ENCODE data around the gene RPS6KA3.
"Not testable (repeated sequence)": the region's sequence is repeated elsewhere in the genome, so short reads cannot be mapped to it uniquely, and the experiment has no call there.

The RPS6KA3 gene

DNA sequence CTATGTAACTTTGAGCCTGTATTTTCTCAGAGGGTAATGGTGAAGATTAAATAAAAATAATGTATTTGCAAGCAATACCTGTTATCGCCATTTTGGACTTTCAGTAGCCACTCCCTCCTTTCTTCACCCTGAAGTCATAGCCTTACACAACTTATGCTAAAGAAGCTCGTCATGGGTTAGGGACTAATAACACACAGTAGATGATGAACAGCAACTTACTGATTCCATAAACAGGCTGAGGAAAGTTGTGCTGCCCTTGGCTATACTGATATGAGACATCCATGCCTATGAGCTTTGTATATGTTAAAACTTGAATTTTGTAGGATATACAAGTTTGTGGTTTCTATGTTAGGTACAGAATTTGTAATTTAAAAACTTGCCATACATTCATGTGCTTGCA is 93.4 kb downstream of the RPS6KA3 start:
- no peaks in the 10 kb centered on the region for H3K9me3 Mint-ChIP-seq
- no peaks in the 10 kb centered on the region for H3K27me3 Mint-ChIP-seq
- no peak overlapping the region for H3K27ac Mint-ChIP-seq
- DNase-seq: no peak
- peaks cover 55% of the 10 kb centered on the region for H3K36me3 Mint-ChIP-seq (ENCODE audit: low read depth)
- no peak overlapping the region for H3K4me3 Mint-ChIP-seq
- H3K4me1 Mint-ChIP-seq (ENCODE audit: low read depth): no peaks in the 10 kb centered on the region

DNA sequence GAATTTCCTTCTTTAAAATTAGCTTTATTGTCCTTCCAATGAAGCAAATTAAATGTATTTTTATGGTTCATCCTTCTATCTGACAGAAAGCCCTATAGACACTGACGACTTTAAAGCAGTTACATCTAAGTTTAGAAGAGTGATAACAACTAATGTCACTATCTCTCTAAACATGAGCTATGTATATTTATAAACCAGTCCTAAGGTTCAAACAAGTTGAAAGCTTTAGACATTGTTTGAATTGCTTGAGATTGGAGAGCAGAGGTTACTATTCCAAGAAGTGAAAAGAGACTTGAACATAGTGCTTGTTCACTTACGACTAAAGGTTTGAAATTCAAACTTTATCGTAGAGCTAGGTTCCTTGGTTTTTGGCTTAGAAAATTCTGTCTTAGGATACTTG is 94.8 kb downstream of the RPS6KA3 start:
- no peak overlapping the region for H3K27ac Mint-ChIP-seq

DNA sequence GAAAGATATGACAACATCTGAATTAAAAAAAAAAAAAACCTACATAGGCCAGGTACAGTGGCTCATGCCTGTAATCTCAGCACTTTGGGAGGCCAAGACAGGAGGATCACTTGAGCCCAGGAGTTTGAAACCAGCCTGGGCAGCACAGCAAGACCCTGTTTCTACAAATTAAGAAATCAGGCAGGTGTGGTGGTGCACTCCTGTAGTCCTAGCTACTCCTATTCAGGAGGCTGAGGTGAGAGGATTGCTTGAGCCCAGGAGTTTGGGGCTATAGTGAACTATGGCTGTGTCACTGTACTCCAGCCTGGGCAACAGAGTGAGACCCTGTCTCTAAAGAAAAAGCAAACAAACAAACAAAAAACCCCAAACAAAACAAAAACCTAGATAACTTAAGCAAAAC is 104.2 kb downstream of the RPS6KA3 start:
- Mint-ChIP-seq H3K36me3 (ENCODE audit: low read depth) (peaks cover 55% of the 10 kb centered on the region), H3K27ac (peak overlapping the region; percentile 62)
- not testable (repeated sequence) for DNase-seq; H3K9me3 Mint-ChIP-seq; H3K4me3 Mint-ChIP-seq; H3K27me3 Mint-ChIP-seq; H3K4me1 Mint-ChIP-seq (ENCODE audit: low read depth)

More for the DNA sequence above, 94.8 kb downstream of the RPS6KA3 start:
- DNase-seq: no peak
- Mint-ChIP-seq H3K36me3 (ENCODE audit: low read depth) (peaks cover 58% of the 10 kb centered on the region), H3K4me1 (ENCODE audit: low read depth) (no peaks in the 10 kb centered on the region), H3K4me3 (no peak overlapping the region), H3K27me3 (peaks cover 2% of the 10 kb centered on the region), H3K9me3 (no peaks in the 10 kb centered on the region)

DNA sequence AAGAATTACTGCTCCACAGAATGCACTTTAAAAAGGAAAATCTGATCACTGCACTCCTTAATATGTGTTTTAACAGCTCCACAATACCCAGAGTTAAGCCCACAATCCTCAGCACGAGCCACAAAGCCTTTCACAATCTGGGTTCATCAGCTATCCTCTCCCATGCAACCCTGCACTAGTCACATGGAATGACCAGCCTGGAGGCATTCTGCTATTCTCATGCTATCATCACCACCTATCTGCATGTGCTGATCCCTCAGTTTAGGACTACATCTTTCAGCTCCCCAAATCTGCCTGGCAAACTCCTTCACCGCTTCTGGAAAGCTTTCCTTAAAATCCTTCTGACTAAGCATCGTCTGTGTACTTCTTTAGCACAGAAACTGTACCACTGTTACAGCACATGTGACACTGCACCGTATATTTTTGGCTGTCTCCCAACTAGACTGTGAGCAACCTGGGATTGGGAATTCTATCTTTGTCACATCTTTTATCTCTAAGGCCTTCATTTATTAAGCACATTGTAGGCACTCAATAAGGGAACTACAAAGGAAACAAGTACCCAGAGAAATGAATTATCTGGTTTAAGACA is 106.8 kb downstream of the RPS6KA3 start:
- H3K27ac Mint-ChIP-seq: peak overlapping the region; percentile 2
- H3K4me1 Mint-ChIP-seq (ENCODE audit: low read depth): no peaks in the 10 kb centered on the region
- H3K9me3 Mint-ChIP-seq: no peaks in the 10 kb centered on the region
- H3K4me3 Mint-ChIP-seq: no peak overlapping the region
- no peak for DNase-seq
- peaks cover 7% of the 10 kb centered on the region for H3K27me3 Mint-ChIP-seq
- H3K36me3 Mint-ChIP-seq (ENCODE audit: low read depth): peaks cover 70% of the 10 kb centered on the region

DNA sequence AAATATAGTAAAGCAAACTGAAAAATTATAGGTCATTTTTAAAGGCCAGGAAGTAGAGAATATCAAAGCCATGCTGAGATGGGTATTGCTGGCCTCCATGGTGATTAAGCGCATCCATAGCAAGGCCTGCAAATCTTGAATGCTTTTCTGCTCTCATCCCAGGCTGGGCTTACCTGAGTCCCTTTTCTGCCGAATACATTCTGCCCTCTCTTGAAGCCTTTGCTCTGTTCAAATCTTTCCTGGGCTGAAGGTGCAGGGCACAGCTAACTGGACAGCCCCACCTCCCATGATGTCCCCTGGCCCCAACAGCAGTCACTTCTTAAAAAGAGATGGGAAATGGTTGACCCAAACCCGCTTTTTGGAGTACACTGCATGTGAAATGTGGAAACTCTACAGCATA is 115.0 kb downstream of the RPS6KA3 start:
- DNase-seq: no peak
- Mint-ChIP-seq H3K9me3 (no peaks in the 10 kb centered on the region), H3K27ac (no peak overlapping the region), H3K36me3 (ENCODE audit: low read depth) (peaks cover 56% of the 10 kb centered on the region), H3K4me1 (ENCODE audit: low read depth) (peaks cover 5% of the 10 kb centered on the region), H3K27me3 (peaks cover 14% of the 10 kb centered on the region), H3K4me3 (no peak overlapping the region)

DNA sequence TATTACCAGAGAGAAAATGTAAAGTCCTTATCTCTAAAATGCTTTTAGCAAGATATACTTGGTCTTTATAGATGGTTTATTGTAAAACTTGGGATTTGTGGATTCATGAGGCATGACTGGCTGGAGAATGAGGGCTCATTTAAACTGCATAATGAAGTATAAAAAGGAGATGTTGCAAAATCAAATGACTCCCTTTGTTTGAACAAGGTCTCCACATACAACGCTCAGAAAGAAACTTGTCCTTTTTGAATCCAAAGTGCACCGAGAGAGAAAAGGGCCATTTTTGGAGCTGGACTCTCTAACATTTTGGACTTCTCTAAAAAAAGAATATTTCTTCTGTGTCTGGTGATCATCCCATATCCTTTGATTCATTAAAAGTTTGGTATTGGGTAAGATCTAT is 117.4 kb downstream of the RPS6KA3 start:
- H3K4me1 Mint-ChIP-seq (ENCODE audit: low read depth): peaks cover 12% of the 10 kb centered on the region
- no peaks in the 10 kb centered on the region for H3K9me3 Mint-ChIP-seq
- no peak overlapping the region for H3K27ac Mint-ChIP-seq
- peaks cover 38% of the 10 kb centered on the region for H3K36me3 Mint-ChIP-seq (ENCODE audit: low read depth)
- DNase-seq: no peak
- no peak overlapping the region for H3K4me3 Mint-ChIP-seq
- peaks cover 11% of the 10 kb centered on the region for H3K27me3 Mint-ChIP-seq

DNA sequence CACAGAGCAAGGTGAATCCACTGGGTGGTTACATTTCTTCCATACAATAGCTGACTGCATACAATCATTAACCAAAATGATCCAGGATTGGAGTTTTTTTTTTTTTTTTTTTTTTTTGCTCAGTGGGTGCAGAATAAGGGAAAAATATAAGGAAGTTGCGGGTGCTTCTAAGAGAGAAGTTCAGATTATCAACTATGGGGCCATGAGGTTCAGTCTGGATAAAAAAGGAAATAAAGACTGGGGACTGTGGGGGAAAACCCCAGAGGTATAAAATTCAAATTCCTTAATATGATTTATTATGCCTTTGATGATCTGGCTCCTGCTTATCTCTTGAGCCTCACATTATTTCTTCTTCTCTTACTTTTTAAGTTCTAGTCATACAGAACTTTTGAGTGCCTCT is 119.1 kb downstream of the RPS6KA3 start:
- Mint-ChIP-seq H3K9me3 (no peaks in the 10 kb centered on the region), H3K27ac (no peak overlapping the region), H3K36me3 (ENCODE audit: low read depth) (peaks cover 23% of the 10 kb centered on the region), H3K27me3 (peaks cover 11% of the 10 kb centered on the region), H3K4me1 (ENCODE audit: low read depth) (peaks cover 29% of the 10 kb centered on the region), H3K4me3 (no peak overlapping the region)
- no peak for DNase-seq

DNA sequence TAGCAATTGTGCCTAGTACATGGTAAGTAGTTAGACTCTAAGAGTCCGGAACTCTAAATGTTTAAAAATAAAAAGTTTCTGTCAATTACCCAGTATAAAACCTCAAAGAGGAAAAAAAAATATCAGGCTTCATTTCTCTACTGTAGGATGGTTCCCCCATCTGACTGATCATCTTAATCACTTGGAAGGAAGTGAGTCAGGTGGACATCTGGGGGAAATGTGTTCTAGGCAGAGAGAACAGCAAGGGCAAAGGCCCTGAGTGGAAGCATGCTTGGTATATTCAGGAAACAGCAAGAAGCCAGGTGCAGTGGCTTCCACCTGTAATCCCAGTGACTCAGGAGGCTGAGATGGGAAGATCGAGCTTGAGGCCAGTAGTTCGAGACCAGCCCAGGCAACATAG is 122.2 kb downstream of the RPS6KA3 start:
- DNase-seq: no peak

DNA sequence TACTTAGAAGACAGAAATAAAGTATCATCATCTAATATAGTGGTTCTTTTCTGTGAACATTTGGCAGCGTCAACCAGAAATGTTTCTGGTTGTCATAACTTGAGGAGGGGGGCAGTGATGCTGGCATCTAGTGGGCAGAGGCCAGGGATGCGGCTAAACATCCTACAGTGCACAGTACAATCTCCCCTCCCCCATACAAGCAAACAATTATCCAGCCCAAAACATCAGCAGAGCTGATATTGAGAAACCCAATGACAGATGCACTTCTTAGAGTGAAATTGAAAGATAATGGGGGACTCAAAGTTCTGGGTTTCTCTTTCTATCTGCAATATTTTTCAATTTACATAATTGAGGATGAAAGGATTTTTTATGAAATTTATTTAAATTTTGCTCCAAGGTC is 123.1 kb downstream of the RPS6KA3 start:
- Mint-ChIP-seq H3K4me1 (ENCODE audit: low read depth) (peaks cover 47% of the 10 kb centered on the region), H3K36me3 (ENCODE audit: low read depth) (peaks cover 31% of the 10 kb centered on the region), H3K27me3 (peaks cover 11% of the 10 kb centered on the region), H3K9me3 (no peaks in the 10 kb centered on the region), H3K27ac (peak overlapping the region; percentile 40), H3K4me3 (no peak overlapping the region)
- DNase-seq: no peak

More for the DNA sequence above, 122.2 kb downstream of the RPS6KA3 start:
- peaks cover 11% of the 10 kb centered on the region for H3K27me3 Mint-ChIP-seq
- peaks cover 26% of the 10 kb centered on the region for H3K36me3 Mint-ChIP-seq (ENCODE audit: low read depth)
- peaks cover 37% of the 10 kb centered on the region for H3K4me1 Mint-ChIP-seq (ENCODE audit: low read depth)
- H3K9me3 Mint-ChIP-seq: no peaks in the 10 kb centered on the region
- H3K4me3 Mint-ChIP-seq: no peak overlapping the region
- H3K27ac Mint-ChIP-seq: peak overlapping the region; percentile 15

- Mint-ChIP-seq H3K4me3 (peak overlapping the region; percentile 94), H3K4me1 (ENCODE audit: low read depth) (peaks cover 51% of the 10 kb centered on the region), H3K9me3 (no peaks in the 10 kb centered on the region), H3K27me3 (peaks cover 9% of the 10 kb centered on the region), H3K36me3 (ENCODE audit: low read depth) (peaks cover 36% of the 10 kb centered on the region), H3K27ac (peak overlapping the region; percentile 80)
- no peak for DNase-seq
These were observed 123.6 kb downstream of the RPS6KA3 start for GRCh38 chrX:20143111-20143510.

- peaks cover 50% of the 10 kb centered on the region for H3K36me3 Mint-ChIP-seq (ENCODE audit: low read depth)
- H3K9me3 Mint-ChIP-seq: no peaks in the 10 kb centered on the region
- peaks cover 58% of the 10 kb centered on the region for H3K4me1 Mint-ChIP-seq (ENCODE audit: low read depth)
- peak within 1 kb of the TSS; percentile 94 for H3K4me3 Mint-ChIP-seq
- no peaks in the 10 kb centered on the region for H3K27me3 Mint-ChIP-seq
- peak within 1 kb of the TSS; percentile 95 for H3K27ac Mint-ChIP-seq
- DNase-seq: peak; percentile 99
These were observed 125.2 kb downstream of the RPS6KA3 start, which contains the start of gene EIF1AX for GRCh38 chrX:20141281-20142220. Gene EIF1AX (minus strand): TSS chrX:20141838. CDS start chrX:20141640, 198 bp downstream.

DNA sequence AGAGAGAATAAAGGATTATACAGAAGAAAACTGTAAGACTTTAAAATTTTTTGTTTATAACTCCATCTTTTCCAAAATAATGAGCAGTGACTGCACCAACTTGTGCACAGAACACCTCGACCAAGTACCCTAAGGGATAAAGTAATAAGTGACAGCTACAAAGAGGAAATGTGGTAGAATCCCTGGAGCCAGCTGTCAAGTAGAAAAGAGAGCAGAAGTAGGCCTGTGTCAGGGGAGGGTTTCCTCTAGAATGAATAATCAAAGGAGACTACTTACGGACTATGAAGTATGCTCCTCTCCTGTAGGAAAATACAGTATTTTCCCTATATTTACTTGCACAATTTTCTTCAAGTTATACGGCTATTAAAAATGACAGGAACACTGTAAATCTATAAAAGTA is 126.3 kb downstream of the RPS6KA3 start:
- Mint-ChIP-seq H3K4me1 (ENCODE audit: low read depth) (peaks cover 68% of the 10 kb centered on the region), H3K9me3 (no peaks in the 10 kb centered on the region), H3K4me3 (peak overlapping the region; percentile 94), H3K27me3 (no peaks in the 10 kb centered on the region), H3K27ac (peak overlapping the region; percentile 88), H3K36me3 (ENCODE audit: low read depth) (peaks cover 62% of the 10 kb centered on the region)
- DNase-seq: no peak

- no peak for DNase-seq
- Mint-ChIP-seq H3K9me3 (no peaks in the 10 kb centered on the region), H3K4me3 (peak overlapping the region; percentile 94), H3K36me3 (ENCODE audit: low read depth) (peaks cover 66% of the 10 kb centered on the region), H3K27me3 (no peaks in the 10 kb centered on the region), H3K4me1 (ENCODE audit: low read depth) (peaks cover 70% of the 10 kb centered on the region), H3K27ac (peak overlapping the region; percentile 88)
These were observed 126.7 kb downstream of the RPS6KA3 start for GRCh38 chrX:20139966-20140365.

DNA sequence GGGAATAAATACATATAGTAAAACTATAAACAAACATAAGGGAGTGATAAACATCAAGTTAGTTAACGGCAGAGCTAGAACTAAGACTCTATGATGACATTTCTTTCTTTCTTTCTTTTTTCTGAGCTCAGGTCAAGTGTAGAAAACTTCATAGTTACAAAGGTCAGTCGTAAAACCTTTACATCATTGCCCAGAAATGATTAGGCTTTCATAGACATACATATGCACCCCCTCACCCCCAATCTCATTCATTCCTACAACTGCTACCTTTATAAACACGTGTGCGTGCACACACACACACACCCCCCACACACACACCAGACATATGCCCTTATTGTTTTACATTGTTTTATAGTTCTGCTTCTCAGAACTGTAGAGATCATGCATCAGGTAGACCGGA is 130.8 kb downstream of the RPS6KA3 start:
- Mint-ChIP-seq H3K4me1 (ENCODE audit: low read depth) (peaks cover 55% of the 10 kb centered on the region), H3K36me3 (ENCODE audit: low read depth) (peaks cover 96% of the 10 kb centered on the region), H3K9me3 (no peaks in the 10 kb centered on the region), H3K27me3 (no peaks in the 10 kb centered on the region), H3K4me3 (no peak overlapping the region), H3K27ac (peak overlapping the region; percentile 81)
- no peak for DNase-seq

GRCh38 chrX:20132666-20133065 is 134.0 kb downstream of the RPS6KA3 start:
- Mint-ChIP-seq H3K27me3 (no peaks in the 10 kb centered on the region), H3K9me3 (no peaks in the 10 kb centered on the region), H3K27ac (peak overlapping the region; percentile 79), H3K4me1 (ENCODE audit: low read depth) (peaks cover 35% of the 10 kb centered on the region), H3K36me3 (ENCODE audit: low read depth) (peaks cover 92% of the 10 kb centered on the region), H3K4me3 (no peak overlapping the region)
- no peak for DNase-seq
